ENCODE measurements around the gene TBL1X.

DNA sequence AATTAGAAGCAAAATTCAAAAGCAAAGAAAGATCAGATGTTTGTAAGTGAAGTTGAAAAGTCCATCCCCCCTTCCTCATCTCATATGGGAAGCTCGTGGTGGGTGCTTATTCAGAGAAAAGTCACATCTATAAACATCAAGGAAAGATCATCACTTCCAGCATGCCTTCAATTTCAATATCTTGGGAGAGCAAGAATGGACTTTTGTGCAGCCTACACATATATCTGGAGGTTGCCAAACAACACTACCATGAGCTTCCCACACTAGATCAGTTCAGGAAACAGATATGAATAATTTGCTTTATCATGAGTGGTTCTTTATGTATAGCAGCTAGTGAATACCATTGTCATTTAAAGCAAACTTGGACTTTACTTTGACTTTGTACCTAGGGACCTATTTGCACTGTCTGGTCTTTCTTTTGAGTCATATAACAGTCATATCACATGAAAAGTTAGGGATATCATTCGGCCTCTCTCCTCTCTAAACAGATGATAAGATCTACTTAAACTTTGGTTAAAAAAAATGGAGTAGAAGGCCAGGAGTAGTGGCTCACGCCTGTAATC lies 5.6 kb upstream of the TBL1X start:
- no peak for TF ChIP-seq CTCF (conservative IDR thresholded peaks at IDR 0.05; ENCODE audit: low read depth in 2 of 2)
- TF ChIP-seq, protein P1, sequence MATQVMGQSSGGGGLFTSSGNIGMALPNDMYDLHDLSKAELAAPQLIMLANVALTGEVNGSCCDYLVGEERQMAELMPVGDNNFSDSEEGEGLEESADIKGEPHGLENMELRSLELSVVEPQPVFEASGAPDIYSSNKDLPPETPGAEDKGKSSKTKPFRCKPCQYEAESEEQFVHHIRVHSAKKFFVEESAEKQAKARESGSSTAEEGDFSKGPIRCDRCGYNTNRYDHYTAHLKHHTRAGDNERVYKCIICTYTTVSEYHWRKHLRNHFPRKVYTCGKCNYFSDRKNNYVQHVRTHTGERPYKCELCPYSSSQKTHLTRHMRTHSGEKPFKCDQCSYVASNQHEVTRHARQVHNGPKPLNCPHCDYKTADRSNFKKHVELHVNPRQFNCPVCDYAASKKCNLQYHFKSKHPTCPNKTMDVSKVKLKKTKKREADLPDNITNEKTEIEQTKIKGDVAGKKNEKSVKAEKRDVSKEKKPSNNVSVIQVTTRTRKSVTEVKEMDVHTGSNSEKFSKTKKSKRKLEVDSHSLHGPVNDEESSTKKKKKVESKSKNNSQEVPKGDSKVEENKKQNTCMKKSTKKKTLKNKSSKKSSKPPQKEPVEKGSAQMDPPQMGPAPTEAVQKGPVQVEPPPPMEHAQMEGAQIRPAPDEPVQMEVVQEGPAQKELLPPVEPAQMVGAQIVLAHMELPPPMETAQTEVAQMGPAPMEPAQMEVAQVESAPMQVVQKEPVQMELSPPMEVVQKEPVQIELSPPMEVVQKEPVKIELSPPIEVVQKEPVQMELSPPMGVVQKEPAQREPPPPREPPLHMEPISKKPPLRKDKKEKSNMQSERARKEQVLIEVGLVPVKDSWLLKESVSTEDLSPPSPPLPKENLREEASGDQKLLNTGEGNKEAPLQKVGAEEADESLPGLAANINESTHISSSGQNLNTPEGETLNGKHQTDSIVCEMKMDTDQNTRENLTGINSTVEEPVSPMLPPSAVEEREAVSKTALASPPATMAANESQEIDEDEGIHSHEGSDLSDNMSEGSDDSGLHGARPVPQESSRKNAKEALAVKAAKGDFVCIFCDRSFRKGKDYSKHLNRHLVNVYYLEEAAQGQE (IDR thresholded peaks at IDR 0.05; ENCODE audit: unreplicated experiment) = no peak
- no peak for TF ChIP-seq CREB1 (CRISPR knock-in tag; IDR thresholded peaks at IDR 0.05; ENCODE audit: low read depth)
- TF ChIP-seq EZH2 (IDR thresholded peaks at IDR 0.05; ENCODE audit: low read depth, unreplicated experiment) = no peak
- TF ChIP-seq EZH2phosphoT487 (IDR thresholded peaks at IDR 0.05; ENCODE audit: unreplicated experiment) = no peak
- TF ChIP-seq POLR2AphosphoS5 (IDR thresholded peaks at IDR 0.05; ENCODE audit: low read depth) = no peak
- no peak for TF ChIP-seq NANOG (IDR thresholded peaks at IDR 0.05; ENCODE audit: borderline replicate concordance)
- TF ChIP-seq STAT1 (IDR thresholded peaks at IDR 0.05; ENCODE audit: unreplicated experiment) = no peak
- TF ChIP-seq ZNF114 (CRISPR knock-in tag; IDR thresholded peaks at IDR 0.05) = no peak
- TF ChIP-seq JUNB (IDR thresholded peaks at IDR 0.05; ENCODE audit: unreplicated experiment) = no peak
- TF ChIP-seq, protein P2, sequence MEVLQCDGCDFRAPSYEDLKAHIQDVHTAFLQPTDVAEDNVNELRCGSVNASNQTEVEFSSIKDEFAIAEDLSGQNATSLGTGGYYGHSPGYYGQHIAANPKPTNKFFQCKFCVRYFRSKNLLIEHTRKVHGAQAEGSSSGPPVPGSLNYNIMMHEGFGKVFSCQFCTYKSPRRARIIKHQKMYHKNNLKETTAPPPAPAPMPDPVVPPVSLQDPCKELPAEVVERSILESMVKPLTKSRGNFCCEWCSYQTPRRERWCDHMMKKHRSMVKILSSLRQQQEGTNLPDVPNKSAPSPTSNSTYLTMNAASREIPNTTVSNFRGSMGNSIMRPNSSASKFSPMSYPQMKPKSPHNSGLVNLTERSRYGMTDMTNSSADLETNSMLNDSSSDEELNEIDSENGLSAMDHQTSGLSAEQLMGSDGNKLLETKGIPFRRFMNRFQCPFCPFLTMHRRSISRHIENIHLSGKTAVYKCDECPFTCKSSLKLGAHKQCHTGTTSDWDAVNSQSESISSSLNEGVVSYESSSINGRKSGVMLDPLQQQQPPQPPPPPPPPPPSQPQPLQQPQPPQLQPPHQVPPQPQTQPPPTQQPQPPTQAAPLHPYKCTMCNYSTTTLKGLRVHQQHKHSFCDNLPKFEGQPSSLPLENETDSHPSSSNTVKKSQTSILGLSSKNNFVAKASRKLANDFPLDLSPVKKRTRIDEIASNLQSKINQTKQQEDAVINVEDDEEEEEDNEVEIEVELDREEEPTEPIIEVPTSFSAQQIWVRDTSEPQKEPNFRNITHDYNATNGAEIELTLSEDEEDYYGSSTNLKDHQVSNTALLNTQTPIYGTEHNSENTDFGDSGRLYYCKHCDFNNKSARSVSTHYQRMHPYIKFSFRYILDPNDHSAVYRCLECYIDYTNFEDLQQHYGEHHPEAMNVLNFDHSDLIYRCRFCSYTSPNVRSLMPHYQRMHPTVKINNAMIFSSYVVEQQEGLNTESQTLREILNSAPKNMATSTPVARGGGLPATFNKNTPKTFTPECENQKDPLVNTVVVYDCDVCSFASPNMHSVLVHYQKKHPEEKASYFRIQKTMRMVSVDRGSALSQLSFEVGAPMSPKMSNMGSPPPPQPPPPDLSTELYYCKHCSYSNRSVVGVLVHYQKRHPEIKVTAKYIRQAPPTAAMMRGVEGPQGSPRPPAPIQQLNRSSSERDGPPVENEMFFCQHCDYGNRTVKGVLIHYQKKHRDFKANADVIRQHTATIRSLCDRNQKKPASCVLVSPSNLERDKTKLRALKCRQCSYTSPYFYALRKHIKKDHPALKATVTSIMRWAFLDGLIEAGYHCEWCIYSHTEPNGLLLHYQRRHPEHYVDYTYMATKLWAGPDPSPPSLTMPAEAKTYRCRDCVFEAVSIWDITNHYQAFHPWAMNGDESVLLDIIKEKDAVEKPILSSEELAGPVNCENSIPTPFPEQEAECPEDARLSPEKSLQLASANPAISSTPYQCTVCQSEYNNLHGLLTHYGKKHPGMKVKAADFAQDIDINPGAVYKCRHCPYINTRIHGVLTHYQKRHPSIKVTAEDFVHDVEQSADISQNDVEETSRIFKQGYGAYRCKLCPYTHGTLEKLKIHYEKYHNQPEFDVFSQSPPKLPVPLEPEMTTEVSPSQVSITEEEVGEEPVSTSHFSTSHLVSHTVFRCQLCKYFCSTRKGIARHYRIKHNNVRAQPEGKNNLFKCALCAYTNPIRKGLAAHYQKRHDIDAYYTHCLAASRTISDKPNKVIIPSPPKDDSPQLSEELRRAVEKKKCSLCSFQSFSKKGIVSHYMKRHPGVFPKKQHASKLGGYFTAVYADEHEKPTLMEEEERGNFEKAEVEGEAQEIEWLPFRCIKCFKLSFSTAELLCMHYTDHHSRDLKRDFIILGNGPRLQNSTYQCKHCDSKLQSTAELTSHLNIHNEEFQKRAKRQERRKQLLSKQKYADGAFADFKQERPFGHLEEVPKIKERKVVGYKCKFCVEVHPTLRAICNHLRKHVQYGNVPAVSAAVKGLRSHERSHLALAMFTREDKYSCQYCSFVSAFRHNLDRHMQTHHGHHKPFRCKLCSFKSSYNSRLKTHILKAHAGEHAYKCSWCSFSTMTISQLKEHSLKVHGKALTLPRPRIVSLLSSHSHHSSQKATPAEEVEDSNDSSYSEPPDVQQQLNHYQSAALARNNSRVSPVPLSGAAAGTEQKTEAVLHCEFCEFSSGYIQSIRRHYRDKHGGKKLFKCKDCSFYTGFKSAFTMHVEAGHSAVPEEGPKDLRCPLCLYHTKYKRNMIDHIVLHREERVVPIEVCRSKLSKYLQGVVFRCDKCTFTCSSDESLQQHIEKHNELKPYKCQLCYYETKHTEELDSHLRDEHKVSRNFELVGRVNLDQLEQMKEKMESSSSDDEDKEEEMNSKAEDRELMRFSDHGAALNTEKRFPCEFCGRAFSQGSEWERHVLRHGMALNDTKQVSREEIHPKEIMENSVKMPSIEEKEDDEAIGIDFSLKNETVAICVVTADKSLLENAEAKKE (CRISPR knock-in tag; IDR thresholded peaks at IDR 0.05) = no peak
- no peak for TF ChIP-seq ETS1 (IDR thresholded peaks at IDR 0.05)

Measured in GM23338 (cell line).